GM18870 (cell line): ENCODE measurements around the gene CLK4.

Experiments
- ATAC-seq: cut with Tn5 transposase; IDR thresholded peaks from one replicate; pipeline ENCODE4 v1.9.1; 2021; ENCODE audit warnings: moderate library complexity; ENCODE audit not compliant: unreplicated experiment

CLK4 gene

GRCh38 chr5:178557416-178557815, 69.4 kb downstream of the CLK4 start:
- ATAC-seq = no peak

- no peak for ATAC-seq
Observed at GRCh38 chr5:178555771-178556211, 71.1 kb downstream of the CLK4 start.

- ATAC-seq = no peak
Observed at GRCh38 chr5:178555005-178555404, 71.8 kb downstream of the CLK4 start.

GRCh38 chr5:178554311-178554710, 72.5 kb downstream of the CLK4 start:
- ATAC-seq = no peak

- ATAC-seq = no peak
Observed at GRCh38 chr5:178553517-178553916, 73.3 kb downstream of the CLK4 start.
